MM.1S (cell line): Measurements from ENCODE around the gene TBX5.

Experiments
- DNase-seq: peaks from one replicate; pipeline ENCODE4 v3.0.0-alpha.2; 2015
- H2AFZ ChIP-seq: fragments of 300-600 bp; sonication (generic); 2 replicates; pipeline ENCODE4 v1.6.0; 2016; ENCODE audit warnings: antibody characterized with exemption, low read length
- H3F3A ChIP-seq: fragments of 300-600 bp; sonication (generic); 2 replicates; pipeline ENCODE4 v1.6.1; 2016; ENCODE audit warnings: mild to moderate bottlenecking, antibody characterized with exemption, low read length, moderate library complexity, mixed read lengths; ENCODE audit not compliant: insufficient read depth
- H3K27ac ChIP-seq: fragments of 300-600 bp; sonication (generic); 2 replicates; pipeline ENCODE4 v1.5.1; 2016; ENCODE audit warnings: mild to moderate bottlenecking, low read length
- H3K27me3 ChIP-seq: fragments of 300-600 bp; sonication (generic); replicated peaks from 2 replicates; pipeline ENCODE4 v1.6.0; 2016; ENCODE audit warnings: low read length; ENCODE audit not compliant: insufficient read depth
- H3K36me3 ChIP-seq: fragments of 300-600 bp; sonication (generic); replicated peaks from 2 replicates; pipeline ENCODE4 v1.6.1; 2016; ENCODE audit warnings: mild to moderate bottlenecking, low read length, mixed read lengths; ENCODE audit not compliant: insufficient read depth
- H3K4me1 ChIP-seq: fragments of 300-600 bp; sonication (generic); 2 replicates; pipeline ENCODE4 v1.6.1; 2016; ENCODE audit warnings: low read length, mixed read lengths
- H3K4me2 ChIP-seq: fragments of 300-600 bp; sonication (generic); 2 replicates; pipeline ENCODE4 v1.6.0; 2016; ENCODE audit warnings: low read depth, low read length
- H3K4me3 ChIP-seq: fragments of 300-600 bp; sonication (generic); 2 replicates; pipeline ENCODE4 v1.5.1; 2016; ENCODE audit warnings: low read length, mixed read lengths
- H3K79me2 ChIP-seq: fragments of 300-600 bp; sonication (generic); 2 replicates; pipeline ENCODE4 v1.6.1; 2016; ENCODE audit warnings: mixed run types, low read length, mixed read lengths
- H3K9ac ChIP-seq: fragments of 300-600 bp; sonication (generic); 2 replicates; pipeline ENCODE4 v1.6.1; 2016; ENCODE audit warnings: low read length, mixed read lengths
- H3K9me2 ChIP-seq: fragments of 300-600 bp; sonication (generic); replicated peaks from 2 replicates; pipeline ENCODE4 v1.6.1; 2016; ENCODE audit warnings: mild to moderate bottlenecking, low read length, mixed read lengths; ENCODE audit not compliant: insufficient read depth
- H3K9me3 ChIP-seq: fragments of 300-600 bp; sonication (generic); replicated peaks from 2 replicates; pipeline ENCODE4 v1.6.1; 2016; ENCODE audit warnings: mild to moderate bottlenecking, low read length, mixed read lengths; ENCODE audit not compliant: insufficient read depth
- H4K20me1 ChIP-seq: fragments of 300-600 bp; sonication (generic); 2 replicates; pipeline ENCODE4 v1.6.1; 2016; ENCODE audit warnings: mild to moderate bottlenecking, low read length, moderate library complexity, mixed read lengths; ENCODE audit not compliant: insufficient read depth
- EZH2 ChIP-seq: fragments of 300-600 bp; sonication (generic); optimal IDR thresholded peaks from 2 replicates; pipeline ENCODE3; 2017; ENCODE audit warnings: low read depth, mild to moderate bottlenecking, antibody characterized with exemption, low read length, mixed read lengths
- EZH2phosphoT487 ChIP-seq: fragments of 300-600 bp; sonication (generic); IDR thresholded peaks from 2 replicates; pipeline ENCODE4 v1.6.1; 2018; ENCODE audit warnings: antibody characterized with exemption, low read length
- TF ChIP-seq, protein P1 (sequence below): fragments of 300-600 bp; sonication (generic); IDR thresholded peaks from 2 replicates; pipeline ENCODE4 v1.5.1; 2016; ENCODE audit warnings: antibody characterized with exemption, low read length, mixed read lengths

Gene TBX5

GRCh38 chr12:114409852-114410600 lies 4.1 kb upstream of the TBX5 start:
- TF ChIP-seq, protein P1, sequence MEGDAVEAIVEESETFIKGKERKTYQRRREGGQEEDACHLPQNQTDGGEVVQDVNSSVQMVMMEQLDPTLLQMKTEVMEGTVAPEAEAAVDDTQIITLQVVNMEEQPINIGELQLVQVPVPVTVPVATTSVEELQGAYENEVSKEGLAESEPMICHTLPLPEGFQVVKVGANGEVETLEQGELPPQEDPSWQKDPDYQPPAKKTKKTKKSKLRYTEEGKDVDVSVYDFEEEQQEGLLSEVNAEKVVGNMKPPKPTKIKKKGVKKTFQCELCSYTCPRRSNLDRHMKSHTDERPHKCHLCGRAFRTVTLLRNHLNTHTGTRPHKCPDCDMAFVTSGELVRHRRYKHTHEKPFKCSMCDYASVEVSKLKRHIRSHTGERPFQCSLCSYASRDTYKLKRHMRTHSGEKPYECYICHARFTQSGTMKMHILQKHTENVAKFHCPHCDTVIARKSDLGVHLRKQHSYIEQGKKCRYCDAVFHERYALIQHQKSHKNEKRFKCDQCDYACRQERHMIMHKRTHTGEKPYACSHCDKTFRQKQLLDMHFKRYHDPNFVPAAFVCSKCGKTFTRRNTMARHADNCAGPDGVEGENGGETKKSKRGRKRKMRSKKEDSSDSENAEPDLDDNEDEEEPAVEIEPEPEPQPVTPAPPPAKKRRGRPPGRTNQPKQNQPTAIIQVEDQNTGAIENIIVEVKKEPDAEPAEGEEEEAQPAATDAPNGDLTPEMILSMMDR = no peak
- no peak for TF ChIP-seq EZH2phosphoT487
- TF ChIP-seq EZH2 = no peak
- Histone ChIP-seq H3K9ac (no peak overlapping the region), H3F3A (no peaks in the 10 kb centered on the region), H3K9me2 (no peaks in the 10 kb centered on the region), H3K27ac (no peak overlapping the region), H3K27me3 (peaks cover 3% of the 10 kb centered on the region), H3K36me3 (no peaks in the 10 kb centered on the region), H3K9me3 (no peaks in the 10 kb centered on the region), H3K4me1 (no peaks in the 10 kb centered on the region), H4K20me1 (no peaks in the 10 kb centered on the region), H3K4me3 (no peak overlapping the region), H2AFZ (no peak overlapping the region), H3K79me2 (no peaks in the 10 kb centered on the region), H3K4me2 (no peak overlapping the region)
- no peak for DNase-seq

DNA sequence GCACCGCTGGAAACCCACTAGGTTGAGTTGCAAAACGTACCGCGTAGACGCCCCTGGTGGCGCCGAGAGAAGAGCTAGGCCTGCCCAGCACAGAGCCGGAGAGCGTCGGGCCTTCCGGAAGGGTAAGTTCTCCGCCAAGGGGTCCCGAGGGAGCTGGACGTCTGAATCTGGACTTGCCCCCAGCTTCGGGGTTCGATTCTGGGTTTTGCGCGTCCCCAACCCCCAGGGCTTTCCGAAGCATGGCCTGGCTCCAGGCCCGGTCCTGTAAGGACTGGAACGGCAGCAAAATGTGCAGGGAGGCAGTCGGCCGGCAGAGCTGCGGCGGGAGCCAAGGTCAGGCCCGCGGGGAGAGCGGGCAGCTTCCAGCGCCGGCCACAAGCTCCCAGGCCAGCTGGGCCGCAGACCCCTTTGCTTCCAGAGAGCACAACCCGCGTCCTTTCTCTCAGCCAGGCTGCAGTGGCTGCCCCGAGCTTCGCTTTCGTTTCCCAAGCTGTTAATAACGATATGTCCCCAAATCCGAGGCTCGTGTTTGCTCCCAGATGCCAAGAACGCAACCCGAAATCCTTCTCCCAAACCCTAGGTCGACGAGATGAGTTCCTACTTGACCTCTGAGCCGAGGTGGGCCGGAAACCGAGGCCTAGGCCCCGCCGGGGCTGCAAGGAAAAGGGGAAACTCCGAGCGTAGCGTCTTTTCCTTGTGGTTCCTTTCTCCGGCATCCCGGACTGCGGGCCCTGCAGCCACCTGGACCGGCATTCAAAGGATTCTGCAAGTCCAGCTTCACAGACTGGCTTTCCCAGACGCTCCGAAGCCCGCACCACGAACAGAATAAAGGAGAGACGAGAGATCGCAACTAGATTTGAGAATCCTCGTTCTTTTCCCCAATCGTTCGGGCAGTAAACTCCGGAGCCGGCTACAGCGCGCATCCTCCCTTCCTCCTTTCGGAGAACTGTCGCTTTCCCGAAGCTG lies 3.2 kb upstream of the TBX5 start:
- no peak overlapping the region for H3K4me3 ChIP-seq
- peaks cover 10% of the 10 kb centered on the region for H3K27me3 ChIP-seq
- H3K4me1 ChIP-seq = no peaks in the 10 kb centered on the region
- no peaks in the 10 kb centered on the region for H3K36me3 ChIP-seq
- H2AFZ ChIP-seq = no peak overlapping the region
- no peak overlapping the region for H3K27ac ChIP-seq
- TF ChIP-seq, protein P1 = no peak
- no peak for TF ChIP-seq EZH2
- no peak for TF ChIP-seq EZH2phosphoT487
- H3K79me2 ChIP-seq = no peaks in the 10 kb centered on the region
- no peak for DNase-seq
- H4K20me1 ChIP-seq = no peaks in the 10 kb centered on the region
- H3K4me2 ChIP-seq = no peak overlapping the region
- H3K9ac ChIP-seq = no peak overlapping the region
- no peaks in the 10 kb centered on the region for H3K9me2 ChIP-seq
- H3F3A ChIP-seq = no peaks in the 10 kb centered on the region
- no peaks in the 10 kb centered on the region for H3K9me3 ChIP-seq

DNA sequence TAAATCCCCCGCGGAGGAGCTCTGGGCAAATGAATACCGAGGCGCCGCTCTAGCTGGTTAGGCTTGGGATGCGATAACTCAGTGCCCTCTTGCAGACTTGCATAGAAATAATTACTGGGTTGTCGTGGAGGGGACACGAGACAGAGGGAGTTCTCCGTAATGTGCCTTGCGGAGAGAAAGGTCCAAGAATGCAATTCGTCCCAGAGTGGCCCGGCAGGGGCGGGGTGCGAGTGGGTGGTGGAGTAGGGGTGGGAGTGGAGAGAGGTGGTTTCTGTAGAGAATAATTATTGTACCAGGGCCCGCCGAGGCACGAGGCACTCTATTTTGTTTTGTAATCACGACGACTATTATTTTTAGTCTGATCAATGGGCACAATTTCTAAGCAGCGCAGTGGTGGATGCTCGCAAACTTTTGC lies 2.5 kb upstream of the TBX5 start:
- no peak overlapping the region for H3K4me3 ChIP-seq
- H3K9me3 ChIP-seq = no peaks in the 10 kb centered on the region
- no peaks in the 10 kb centered on the region for H3K9me2 ChIP-seq
- no peak overlapping the region for H2AFZ ChIP-seq
- TF ChIP-seq, protein P1 = no peak
- TF ChIP-seq EZH2phosphoT487 (no peak), EZH2 (no peak)
- no peak overlapping the region for H3K9ac ChIP-seq
- H3F3A ChIP-seq = no peaks in the 10 kb centered on the region
- H3K36me3 ChIP-seq = no peaks in the 10 kb centered on the region
- no peaks in the 10 kb centered on the region for H3K4me1 ChIP-seq
- no peak overlapping the region for H3K4me2 ChIP-seq
- H3K79me2 ChIP-seq = no peaks in the 10 kb centered on the region
- DNase-seq = no peak
- H4K20me1 ChIP-seq = no peaks in the 10 kb centered on the region
- H3K27me3 ChIP-seq = peaks cover 10% of the 10 kb centered on the region
- H3K27ac ChIP-seq = no peak overlapping the region
